NCI-H526 treated with DMSO at 0.1 percent for 48 hours (cell line): ENCODE results near the gene HSDL1.
A peak's percentile ranks its signal among the peaks of the same experiment; 100 is the strongest.

Experiments
- DNase-seq: peaks from one replicate; lab custom pipeline; 2025; lab: John Stamatoyannopoulos, UW

HSDL1 gene

GRCh38 chr16:84144859-84145639 lies at the start of gene HSDL1, which contains the start of gene DNAAF1:
HSDL1 (minus strand) TSS chr16:84145177; CDS start chr16:84131321, 13,856 bp downstream.
DNAAF1 (plus strand) TSS chr16:84145308; CDS start chr16:84145441, 133 bp downstream.
- peak; percentile 33 for DNase-seq

- no peak for DNase-seq
These were observed 49.0 kb upstream of the HSDL1 start for GRCh38 chr16:84194018-84194417.

- DNase-seq, result no peak
These were observed 48.5 kb upstream of the HSDL1 start for GRCh38 chr16:84193480-84193879.

- no peak for DNase-seq
These were observed 46.5 kb upstream of the HSDL1 start for GRCh38 chr16:84191466-84191865.

- no peak for DNase-seq
These were observed 45.9 kb upstream of the HSDL1 start, which contains the start of gene ADAD2 for GRCh38 chr16:84190731-84191388. ADAD2 (plus strand) TSS chr16:84191157; CDS start chr16:84191231, 74 bp downstream.

GRCh38 chr16:84186685-84187437 lies 41.9 kb upstream of the HSDL1 start, which contains the start of gene TAF1C:
TAF1C (minus strand) TSS chr16:84187057; CDS start chr16:84184988, 2,069 bp downstream.
- DNase-seq, result peak; percentile 36

- DNase-seq, result no peak
These were observed 39.8 kb upstream of the HSDL1 start for GRCh38 chr16:84184775-84185174.

GRCh38 chr16:84183911-84184591 lies 39.1 kb upstream of the HSDL1 start:
- no peak for DNase-seq

GRCh38 chr16:84183572-84183875 lies 38.5 kb upstream of the HSDL1 start:
- no peak for DNase-seq

GRCh38 chr16:84182680-84183571 lies 37.9 kb upstream of the HSDL1 start:
- DNase-seq, result no peak

GRCh38 chr16:84182104-84182503 lies 37.1 kb upstream of the HSDL1 start:
- DNase-seq, result no peak

GRCh38 chr16:84181144-84181915 lies 36.4 kb upstream of the HSDL1 start:
- no peak for DNase-seq

GRCh38 chr16:84180519-84181140 lies 35.7 kb upstream of the HSDL1 start:
- no peak for DNase-seq

GRCh38 chr16:84179612-84180320 lies 34.8 kb upstream of the HSDL1 start:
- DNase-seq, result no peak

GRCh38 chr16:84178892-84179611 lies 34.1 kb upstream of the HSDL1 start:
- no peak for DNase-seq

GRCh38 chr16:84178146-84178765 lies 33.3 kb upstream of the HSDL1 start:
- DNase-seq, result no peak

- no peak for DNase-seq
These were observed 32.7 kb upstream of the HSDL1 start for GRCh38 chr16:84177741-84178073.
